DND-41 (cell line): ENCODE measurements around the gene ME3.

Experiments
- EZH2 ChIP-seq: IDR thresholded peaks from 3 replicates; pipeline ENCODE4 v1.6.1; 2012; ENCODE audit warnings: borderline replicate concordance, low read depth, mild to moderate bottlenecking, moderate library complexity, low read length, inconsistent platforms; ENCODE audit not compliant: severe bottlenecking
- TF ChIP-seq, protein P1 (sequence below): IDR thresholded peaks from 2 replicates; pipeline ENCODE4 v1.5.1; 2012; ENCODE audit warnings: borderline replicate concordance, low read length, moderate library complexity, mild to moderate bottlenecking; ENCODE audit not compliant: poor library complexity, severe bottlenecking; ENCODE audit errors: extremely low read depth

DNA sequence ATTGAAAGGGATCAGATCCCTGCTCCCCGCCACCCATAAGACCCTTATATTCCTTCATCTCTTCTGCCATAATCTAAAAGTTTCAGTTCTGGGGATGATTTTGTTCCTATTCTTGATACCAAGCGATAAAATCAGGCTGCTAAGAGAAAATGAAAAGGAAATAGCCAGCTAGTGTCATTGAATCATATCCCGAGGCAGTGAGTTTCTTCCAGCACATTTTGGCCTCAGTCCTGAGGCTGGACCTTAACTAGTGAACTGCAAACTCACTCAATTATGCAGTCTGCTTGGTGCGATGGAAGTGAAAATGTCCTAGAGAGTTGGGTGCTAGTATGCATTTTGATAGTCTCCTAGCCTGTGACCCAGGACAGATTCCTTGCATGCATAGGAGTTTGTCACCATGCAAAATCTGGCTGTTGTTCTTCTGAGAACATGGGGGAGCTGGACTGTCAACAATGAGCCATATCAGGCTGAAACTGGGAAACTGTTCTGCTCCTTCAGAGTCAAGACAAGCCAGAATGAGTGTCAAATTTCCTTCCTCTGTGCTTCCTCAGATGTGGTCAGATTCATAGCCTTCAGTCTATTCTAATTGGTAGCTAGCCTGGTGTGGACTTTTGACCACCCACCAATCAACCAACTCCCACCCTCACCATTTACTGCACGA lies 194.8 kb downstream of the ME3 start:
- TF ChIP-seq, protein P1, sequence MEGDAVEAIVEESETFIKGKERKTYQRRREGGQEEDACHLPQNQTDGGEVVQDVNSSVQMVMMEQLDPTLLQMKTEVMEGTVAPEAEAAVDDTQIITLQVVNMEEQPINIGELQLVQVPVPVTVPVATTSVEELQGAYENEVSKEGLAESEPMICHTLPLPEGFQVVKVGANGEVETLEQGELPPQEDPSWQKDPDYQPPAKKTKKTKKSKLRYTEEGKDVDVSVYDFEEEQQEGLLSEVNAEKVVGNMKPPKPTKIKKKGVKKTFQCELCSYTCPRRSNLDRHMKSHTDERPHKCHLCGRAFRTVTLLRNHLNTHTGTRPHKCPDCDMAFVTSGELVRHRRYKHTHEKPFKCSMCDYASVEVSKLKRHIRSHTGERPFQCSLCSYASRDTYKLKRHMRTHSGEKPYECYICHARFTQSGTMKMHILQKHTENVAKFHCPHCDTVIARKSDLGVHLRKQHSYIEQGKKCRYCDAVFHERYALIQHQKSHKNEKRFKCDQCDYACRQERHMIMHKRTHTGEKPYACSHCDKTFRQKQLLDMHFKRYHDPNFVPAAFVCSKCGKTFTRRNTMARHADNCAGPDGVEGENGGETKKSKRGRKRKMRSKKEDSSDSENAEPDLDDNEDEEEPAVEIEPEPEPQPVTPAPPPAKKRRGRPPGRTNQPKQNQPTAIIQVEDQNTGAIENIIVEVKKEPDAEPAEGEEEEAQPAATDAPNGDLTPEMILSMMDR = no peak
- no peak for TF ChIP-seq EZH2
